SK-N-DZ (cell line): ENCODE data around the gene OR6C1. TPM values are rescaled to one million over a fixed set of nuclear protein-coding genes. Genes with fewer than 3 reads are reported as not detected.
"Not testable (repeated sequence)": the region's sequence is repeated elsewhere in the genome, so short reads cannot be mapped to it uniquely, and the experiment has no call there.

Experiments used
- DNase-seq: peaks from one replicate; pipeline ENCODE4 v3.0.0-alpha.2; 2015; ENCODE audit warnings: low spot score
- polyA plus RNA-seq, 2 experiments: library from polyadenylated mRNA; depleted of rRNA; stranded (reverse); fragments of >200 nt; gene quantifications; 2 replicates each; pipeline ENCODE4 v1.2.3, GENCODE V29; 2014

Gene OR6C1
- not detected in 2 replicates for polyA plus RNA-seq (2014; cell fraction: cytosol; rRNA removed)
- polyA plus RNA-seq (2014; cell fraction: nucleus; rRNA removed), result not detected in 2 replicates

GRCh38 chr12:55314043-55314442 lies at the start of gene OR6C1:
Gene OR6C1, plus strand, starts transcription at chr12:55314343. Its CDS starts 6,257 bp downstream, at chr12:55320600.
- DNase-seq, result no peak

- no peak for DNase-seq
Measured at GRCh38 chr12:55280991-55281390, 33.2 kb upstream of the OR6C1 start.

- no peak for DNase-seq
Measured at GRCh38 chr12:55289999-55290398, 24.1 kb upstream of the OR6C1 start.

- DNase-seq, result no peak
Measured at GRCh38 chr12:55296469-55296868, 17.7 kb upstream of the OR6C1 start, which contains the start of gene OR6C6. Gene OR6C6, minus strand, starts transcription at chr12:55296569. Its CDS starts 1,337 bp downstream, at chr12:55295232.

- no peak for DNase-seq
Measured at GRCh38 chr12:55320201-55320600, 6.1 kb downstream of the OR6C1 start.

GRCh38 chr12:55325801-55326200 lies 11.7 kb downstream of the OR6C1 start:
- DNase-seq, result not testable (repeated sequence)

GRCh38 chr12:55330446-55330845 lies 16.3 kb downstream of the OR6C1 start, which contains the start of gene OR6C3:
Gene OR6C3, plus strand, starts transcription at chr12:55330746. Its CDS starts 955 bp downstream, at chr12:55331701.
- no peak for DNase-seq

- DNase-seq, result no peak
Measured at GRCh38 chr12:55336002-55336401, 21.9 kb downstream of the OR6C1 start.

- DNase-seq, result not testable (repeated sequence)
Measured at GRCh38 chr12:55355338-55355737, 41.2 kb downstream of the OR6C1 start.

- no peak for DNase-seq
Measured at GRCh38 chr12:55362675-55363074, 48.5 kb downstream of the OR6C1 start, which contains the start of gene OR6C75. Gene OR6C75, plus strand, starts transcription at chr12:55362975. Its CDS starts 2,136 bp downstream, at chr12:55365111.

GRCh38 chr12:55365086-55365485 lies 50.9 kb downstream of the OR6C1 start:
- DNase-seq, result no peak
